SU-DHL-6 (cell line): Measurements from ENCODE around the gene PMP22.

ENCODE experiments used
- CTCF ChIP-seq: fragments of 200-600 bp; sonication (generic); IDR thresholded peaks from one replicate; pipeline ENCODE4 v1.5.1; 2017; ENCODE audit warnings: antibody characterized with exemption, mild to moderate bottlenecking, low read length, moderate library complexity; ENCODE audit not compliant: insufficient read depth, poor library complexity, severe bottlenecking
- EZH2phosphoT487 ChIP-seq: fragments of 200-600 bp; sonication (generic), shearing (Covaris generic); conservative IDR thresholded peaks from 2 replicates; pipeline ENCODE4 v1.6.1; 2018; ENCODE audit warnings: mild to moderate bottlenecking, antibody characterized with exemption, low read length, moderate library complexity, mixed read lengths

- peak; percentile 38 for TF ChIP-seq CTCF
- no peak for TF ChIP-seq EZH2phosphoT487
These were observed 4.5 kb downstream of the PMP22 start for GRCh38 chr17:15260376-15261257.
